ENCODE measurements around the gene BRPF1.
A peak's percentile ranks its signal among the peaks of the same experiment; 100 is the strongest.

Gene BRPF1

DNA sequence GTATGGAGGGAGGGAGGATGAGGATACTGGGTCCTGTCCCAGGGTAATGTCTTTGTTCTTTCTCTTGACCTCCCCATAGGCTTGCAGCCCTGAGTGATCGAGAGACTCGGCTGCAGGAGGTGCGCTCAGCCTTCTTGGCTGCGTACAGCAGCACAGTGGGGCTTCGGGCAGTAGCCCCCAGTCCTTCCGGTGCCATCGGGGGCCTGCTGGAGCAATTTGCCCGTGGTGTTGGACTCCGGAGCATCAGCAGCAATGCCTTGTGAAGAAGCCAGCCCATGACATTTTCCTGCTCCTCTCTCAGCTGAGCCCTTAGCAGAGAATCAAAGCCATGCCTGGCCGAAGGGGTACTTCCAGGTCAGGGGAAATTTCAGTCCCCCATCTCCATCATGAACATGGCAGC, 29.8 kb upstream of the BRPF1 start:
- TF ChIP-seq CTCF (conservative IDR thresholded peaks at IDR 0.05; ENCODE audit: low read length) = no peak
- DNase-seq (ENCODE audit: low read depth) = no peak

GRCh38 chr3:9703240-9703639, 28.3 kb upstream of the BRPF1 start:
- no peak overlapping the region for H3K4me3 ChIP-seq (ENCODE audit: low read length)
- DNase-seq (ENCODE audit: low read depth) = no peak
- TF ChIP-seq CTCF (conservative IDR thresholded peaks at IDR 0.05; ENCODE audit: low read length) = no peak

More for the DNA sequence above, 29.8 kb upstream of the BRPF1 start:
- no peak overlapping the region for H3K4me3 ChIP-seq (ENCODE audit: low read length)

DNA sequence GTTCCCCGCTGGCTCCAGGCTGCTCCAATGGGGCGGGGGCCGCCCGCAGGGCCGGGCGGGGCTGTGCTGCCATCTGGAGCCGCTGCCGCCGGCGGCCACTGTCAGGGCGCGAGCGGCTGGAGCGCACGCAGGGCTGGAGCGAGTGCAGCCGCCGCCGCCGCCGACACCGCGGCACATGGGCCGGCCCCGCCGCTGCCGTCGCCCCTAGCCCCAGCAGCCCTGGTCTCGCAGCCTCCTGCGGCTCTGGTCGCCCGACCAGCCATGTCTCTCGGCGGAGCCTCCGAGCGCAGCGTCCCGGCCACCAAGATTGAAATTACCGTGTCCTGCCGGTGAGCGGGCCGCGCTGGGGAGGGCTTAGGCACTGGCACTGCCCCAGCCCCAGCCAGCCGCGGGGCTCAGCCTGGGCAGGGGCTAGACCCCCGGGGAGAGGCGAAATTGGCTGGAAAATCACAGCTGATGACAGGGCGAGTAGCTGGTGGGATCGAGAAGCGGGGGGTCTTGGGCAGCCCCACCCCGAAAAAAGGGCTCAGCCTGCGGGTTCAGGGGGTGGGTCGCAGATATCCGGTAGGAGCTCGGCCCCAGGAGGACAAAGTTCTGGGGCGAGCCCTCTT, 27.7 kb upstream of the BRPF1 start, which contains the start of gene CPNE9:
TSS of gene CPNE9 (plus strand) at position 98 of the 611 bp plus-strand sequence. CDS start at position 262, 164 bp downstream.
- DNase-seq (ENCODE audit: low read depth) = no peak
- peak within 1 kb of the TSS; percentile 24 for H3K4me3 ChIP-seq (ENCODE audit: low read length)
- no peak for TF ChIP-seq CTCF (conservative IDR thresholded peaks at IDR 0.05; ENCODE audit: low read length)

GRCh38 chr3:9704347-9705322, 26.9 kb upstream of the BRPF1 start:
- peak overlapping the region; percentile 24 for H3K4me3 ChIP-seq (ENCODE audit: low read length)
- no peak for TF ChIP-seq CTCF (conservative IDR thresholded peaks at IDR 0.05; ENCODE audit: low read length)
- no peak for DNase-seq (ENCODE audit: low read depth)

GRCh38 chr3:9710174-9710739, 21.3 kb upstream of the BRPF1 start:
- DNase-seq (ENCODE audit: low read depth) = no peak
- TF ChIP-seq CTCF (conservative IDR thresholded peaks at IDR 0.05; ENCODE audit: low read length) = no peak
- H3K4me3 ChIP-seq (ENCODE audit: low read length) = no peak overlapping the region

GRCh38 chr3:9712415-9712814, 19.1 kb upstream of the BRPF1 start:
- no peak for DNase-seq (ENCODE audit: low read depth)

More at GRCh38 chr3:9712415-9712814, 19.1 kb upstream of the BRPF1 start:
- TF ChIP-seq CTCF (conservative IDR thresholded peaks at IDR 0.05; ENCODE audit: low read length) = no peak
- H3K4me3 ChIP-seq (ENCODE audit: low read length) = no peak overlapping the region

Measured in AG10803 (cell line).